ENCODE data around the gene PNPLA8. TPM values are rescaled to one million over a fixed set of nuclear protein-coding genes. Genes with fewer than 3 reads are reported as not detected.

The PNPLA8 gene
- total and polyA plus RNA-seq, 2 donors (not counting 1 experiment from before 2014, with no cell fraction given) = 12.3 to 57.3 TPM

DNA sequence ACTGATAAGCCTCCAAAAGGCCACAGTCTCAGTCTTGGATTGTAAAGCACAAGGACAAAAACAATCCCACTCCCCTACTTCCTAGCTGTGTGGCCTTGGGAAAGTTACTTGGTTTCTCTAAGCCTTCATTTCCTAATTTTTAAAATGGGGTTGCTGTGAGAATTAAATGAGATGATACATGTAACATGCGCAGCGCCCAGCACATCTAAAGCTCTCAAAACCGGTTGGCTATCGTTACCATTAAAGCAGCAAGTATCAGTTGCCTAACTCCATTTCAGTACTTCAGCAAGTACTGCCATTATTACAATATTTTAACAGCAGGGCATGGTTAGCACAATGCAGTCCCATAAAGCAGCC lies 71.6 kb downstream of the PNPLA8 start:
- Mint-ChIP-seq H3K9me3 (ENCODE audit: insufficient read depth) (no peaks in the 10 kb centered on the region), H3K27ac (no peak overlapping the region), H3K4me1 (peaks cover 23% of the 10 kb centered on the region), H3K27me3 (peaks cover 37% of the 10 kb centered on the region), H3K4me3 (peak overlapping the region; percentile 87)
- intact Hi-C loops (cut with micrococcal nuclease) = loop anchor here (2.0 to 5.0 kb wide), 4 partner anchors 37 to 127 kb away; partner anchors contain the start of genes DNAJB9 and THAP5
- Histone ChIP-seq H2AFZ (ENCODE audit: insufficient read depth, low read depth, low read length, poor library complexity, severe bottlenecking) (peak overlapping the region; percentile 77), H3K27ac (ENCODE audit: low read length in 2 of 2) (no peak overlapping the region), H3K27me3 (replicated peaks in 1 of 4; ENCODE audit: control extremely low read depth in 1 of 4, control insufficient read depth in 3 of 4, insufficient read depth in 4 of 4, low read length in 3 of 4) (peaks cover 0 to 44% (median 29%) of the 10 kb centered on the region in 4 experiments), H3K9ac (ENCODE audit: low read length) (peak overlapping the region; percentile 74), H4K20me1 (ENCODE audit: control insufficient read depth, insufficient read depth, low read length, poor library complexity, severe bottlenecking) (peaks cover 4% of the 10 kb centered on the region), H3K4me2 (replicated peaks; ENCODE audit: low read depth, low read length, poor library complexity, severe bottlenecking) (peak overlapping the region; percentile 99), H3K36me3 (replicated peaks in 1 of 2; ENCODE audit: control extremely low read depth in 1 of 2, control insufficient read depth in 1 of 2, extremely low read depth in 1 of 2, insufficient read depth in 2 of 2, low read length in 1 of 2) (no peaks in the 10 kb centered on the region), H3K4me1 (ENCODE audit: control insufficient read depth in 2 of 2, insufficient read depth in 2 of 2, low read length in 2 of 2) (peaks cover 20 to 24% of the 10 kb centered on the region in 2 donors), H3K79me2 (ENCODE audit: control insufficient read depth, insufficient read depth, low read length) (no peaks in the 10 kb centered on the region), H3K9me3 (ENCODE audit: control extremely low read depth in 1 of 3, control insufficient read depth in 2 of 3, insufficient read depth in 1 of 3, low read length in 2 of 3) (peaks cover 0 to 3% (median 0%) of the 10 kb centered on the region in 3 donors), H3K4me3 (ENCODE audit: control extremely low read depth in 1 of 5, extremely low read depth in 1 of 5, insufficient read depth in 1 of 5, low read depth in 2 of 5, low read length in 4 of 5) (peak overlapping the region in 3 of 5 experiments; percentile 61 to 75 (median 65))
- POLR2A ChIA-PET = no interaction called here
- 30% methylated on average over 2 of the region's 4 CpGs for WGBS (ENCODE audit: insufficient coverage)
- CTCF ChIA-PET = interaction anchor here (0.8 to 6.0 kb wide), 14 partner anchors 11 to 308 kb away, joined by 3 to 58 read pairs (median 6); partner anchors contain the start of genes DNAJB9 and THAP5
- DNase-seq (no peak), ATAC-seq (ENCODE audit: low read depth) (no peak)
- no peak for TF ChIP-seq EZH2 (IDR thresholded peaks at IDR 0.05; ENCODE audit: borderline replicate concordance, insufficient read depth, low read depth, low read length, poor library complexity, severe bottlenecking)
- TF ChIP-seq CTCF (IDR thresholded peaks at IDR 0.05) = no peak

DNA sequence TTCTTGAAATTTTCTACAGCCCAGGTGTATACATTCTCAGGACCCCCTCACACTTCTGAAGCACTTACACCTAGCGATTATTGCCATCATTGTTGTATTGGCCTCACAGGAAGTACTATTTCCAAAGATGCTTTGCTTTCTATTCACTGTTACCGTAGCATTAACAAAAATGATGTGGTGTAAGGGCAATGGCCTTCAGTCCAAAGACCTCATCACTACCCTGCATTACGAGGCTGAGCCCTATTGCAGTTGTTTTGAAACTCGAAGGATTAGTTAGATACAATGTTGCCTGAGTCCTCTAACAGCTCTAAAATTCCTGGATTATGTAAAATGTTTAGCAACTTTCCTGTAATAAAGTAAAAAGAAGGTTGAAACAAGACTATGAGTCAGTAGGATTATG lies 72.6 kb downstream of the PNPLA8 start:
- peaks cover 0 to 3% (median 0%) of the 10 kb centered on the region in 3 donors for H3K9me3 ChIP-seq (ENCODE audit: control extremely low read depth in 1 of 3, control insufficient read depth in 2 of 3, insufficient read depth in 1 of 3, low read length in 2 of 3)
- H3K9ac ChIP-seq (ENCODE audit: low read length) = no peak overlapping the region
- H3K36me3 ChIP-seq (replicated peaks in 1 of 2; ENCODE audit: control extremely low read depth in 1 of 2, control insufficient read depth in 1 of 2, extremely low read depth in 1 of 2, insufficient read depth in 2 of 2, low read length in 1 of 2) = no peaks in the 10 kb centered on the region
- peaks cover 4% of the 10 kb centered on the region for H4K20me1 ChIP-seq (ENCODE audit: control insufficient read depth, insufficient read depth, low read length, poor library complexity, severe bottlenecking)
- no CpG with 5 or more reads among the region's 4 CpGs for WGBS (ENCODE audit: insufficient coverage)
- intact Hi-C loops (cut with micrococcal nuclease) = loop anchor here (2.0 to 5.0 kb wide), 3 partner anchors 15 to 126 kb away; no protein-coding TSS in a partner anchor
- DNase-seq (no peak), ATAC-seq (ENCODE audit: low read depth) (no peak)
- no peak overlapping the region for H3K4me3 ChIP-seq (ENCODE audit: control extremely low read depth in 1 of 5, extremely low read depth in 1 of 5, insufficient read depth in 1 of 5, low read depth in 2 of 5, low read length in 4 of 5)
- ChIA-PET CTCF (interaction anchor here (0.6 to 6.0 kb wide), 21 partner anchors 11 to 335 kb away, joined by 3 to 58 read pairs (median 6); no protein-coding TSS in a partner anchor), POLR2A (no interaction called here)
- TF ChIP-seq EZH2 (IDR thresholded peaks at IDR 0.05; ENCODE audit: borderline replicate concordance, insufficient read depth, low read depth, low read length, poor library complexity, severe bottlenecking) (no peak), CTCF (IDR thresholded peaks at IDR 0.05) (no peak)
- no peak overlapping the region for H2AFZ ChIP-seq (ENCODE audit: insufficient read depth, low read depth, low read length, poor library complexity, severe bottlenecking)
- Mint-ChIP-seq H3K27me3 (peaks cover 36% of the 10 kb centered on the region), H3K4me3 (no peak overlapping the region), H3K4me1 (peaks cover 31% of the 10 kb centered on the region), H3K27ac (no peak overlapping the region), H3K9me3 (ENCODE audit: insufficient read depth) (no peaks in the 10 kb centered on the region)
- peaks cover 0 to 42% (median 32%) of the 10 kb centered on the region in 4 experiments for H3K27me3 ChIP-seq (replicated peaks in 1 of 4; ENCODE audit: control extremely low read depth in 1 of 4, control insufficient read depth in 3 of 4, insufficient read depth in 4 of 4, low read length in 3 of 4)
- H3K27ac ChIP-seq (ENCODE audit: low read length in 2 of 2) = no peak overlapping the region
- H3K4me2 ChIP-seq (replicated peaks; ENCODE audit: low read depth, low read length, poor library complexity, severe bottlenecking) = no peak overlapping the region
- H3K79me2 ChIP-seq (ENCODE audit: control insufficient read depth, insufficient read depth, low read length) = no peaks in the 10 kb centered on the region
- peaks cover 20 to 30% of the 10 kb centered on the region in 2 donors for H3K4me1 ChIP-seq (ENCODE audit: control insufficient read depth in 2 of 2, insufficient read depth in 2 of 2, low read length in 2 of 2)

All from B cell (primary cell).